SU-DHL-6 (cell line): ENCODE measurements around the gene TMIE.

Source experiments
- CTCF ChIP-seq: fragments of 200-600 bp; sonication (generic); IDR thresholded peaks from one replicate; pipeline ENCODE4 v1.5.1; 2017; ENCODE audit warnings: antibody characterized with exemption, mild to moderate bottlenecking, low read length, moderate library complexity; ENCODE audit not compliant: insufficient read depth, poor library complexity, severe bottlenecking
- EZH2phosphoT487 ChIP-seq: fragments of 200-600 bp; sonication (generic), shearing (Covaris generic); conservative IDR thresholded peaks from 2 replicates; pipeline ENCODE4 v1.6.1; 2018; ENCODE audit warnings: mild to moderate bottlenecking, antibody characterized with exemption, low read length, moderate library complexity, mixed read lengths

DNA sequence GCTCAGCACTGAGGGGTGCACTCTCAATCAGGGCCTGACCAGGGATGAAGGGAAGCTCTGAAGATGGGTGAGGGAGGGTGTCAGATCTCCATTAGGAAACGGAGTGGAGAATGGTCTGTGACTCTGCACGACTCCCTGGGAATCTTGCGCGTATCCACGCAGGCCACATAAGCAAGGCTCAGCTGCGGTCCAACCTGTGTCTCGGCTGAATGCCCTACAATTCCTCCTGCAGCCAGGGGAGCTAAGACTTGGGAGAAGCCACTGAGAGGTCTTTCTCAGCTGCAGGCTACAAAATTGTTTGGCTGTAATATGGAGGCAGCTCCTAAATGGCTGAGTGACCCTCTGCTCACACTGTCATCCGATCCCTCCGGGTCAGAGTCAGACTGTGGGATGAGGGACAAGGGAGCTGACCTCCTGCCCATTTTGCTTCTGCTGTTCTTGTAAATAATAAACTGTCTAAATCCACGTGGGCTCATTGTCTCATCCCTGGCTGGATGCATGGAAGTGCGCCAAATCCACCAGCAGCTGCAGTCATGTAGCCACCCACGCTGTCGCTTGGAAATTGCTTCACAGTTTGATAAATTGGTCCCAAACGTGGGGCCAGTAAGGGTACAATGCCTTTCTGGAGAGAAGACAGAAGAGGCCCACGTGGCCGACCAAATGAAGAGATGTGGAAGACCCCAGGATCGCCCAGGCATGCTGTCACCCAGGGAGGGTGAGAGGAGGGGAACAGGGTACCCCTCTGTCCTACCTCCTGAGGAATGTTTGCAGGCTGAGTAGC, 38.2 kb upstream of the TMIE start:
- no peak for TF ChIP-seq EZH2phosphoT487
- no peak for TF ChIP-seq CTCF
